GM19025 (cell line): ENCODE data around the gene SLC25A10.

Experiments
- ATAC-seq: cut with Tn5 transposase; IDR thresholded peaks from one replicate; pipeline ENCODE4 v1.9.1; 2021; ENCODE audit warnings: mild to moderate bottlenecking, low read depth, moderate library complexity; ENCODE audit not compliant: unreplicated experiment

Gene SLC25A10

DNA sequence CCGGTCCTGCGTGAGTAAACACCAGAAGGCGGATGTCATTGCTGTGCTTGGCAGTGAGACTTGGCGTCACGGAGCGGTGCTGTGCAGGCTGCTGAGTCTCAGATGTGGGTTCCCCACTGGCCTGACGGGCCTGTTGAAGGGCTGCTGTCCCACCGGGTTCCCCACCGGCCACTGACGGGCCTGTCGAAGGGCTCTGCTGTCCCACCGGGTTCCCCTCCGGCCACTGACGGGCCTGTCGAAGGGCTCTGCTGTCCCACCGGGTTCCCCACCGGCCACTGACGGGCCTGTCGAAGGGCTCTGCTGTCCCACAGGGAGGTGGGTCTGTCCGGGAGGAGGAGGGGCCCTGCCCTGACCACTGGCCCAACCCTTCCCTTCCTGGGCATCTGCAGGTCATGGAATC, 25.5 kb upstream of the SLC25A10 start:
- ATAC-seq = no peak

- ATAC-seq = no peak
These were observed 24.1 kb upstream of the SLC25A10 start for GRCh38 chr17:81687770-81688541.

- ATAC-seq = no peak
These were observed 23.5 kb upstream of the SLC25A10 start for GRCh38 chr17:81688616-81689015.

- no peak for ATAC-seq
These were observed 22.0 kb upstream of the SLC25A10 start for GRCh38 chr17:81690066-81690465.

GRCh38 chr17:81690549-81690948, 21.5 kb upstream of the SLC25A10 start:
- ATAC-seq = no peak

DNA sequence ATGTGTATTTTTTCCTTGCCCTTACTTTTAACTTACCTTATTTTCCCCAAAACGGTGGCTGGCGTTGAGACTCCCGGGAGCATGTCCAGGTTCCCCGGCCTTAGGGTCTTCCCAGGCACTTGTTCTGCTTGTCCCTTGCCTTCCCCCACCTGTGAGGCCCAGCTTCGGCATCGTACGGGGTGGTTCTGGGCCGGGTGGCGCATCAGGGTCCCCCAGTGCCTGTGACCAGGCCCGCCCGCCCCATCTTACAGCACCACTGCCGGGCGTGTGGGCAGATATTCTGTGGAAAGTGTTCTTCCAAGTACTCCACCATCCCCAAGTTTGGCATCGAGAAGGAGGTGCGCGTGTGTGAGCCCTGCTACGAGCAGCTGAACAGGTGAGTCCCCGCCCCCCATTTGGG, 20.9 kb upstream of the SLC25A10 start:
- ATAC-seq = no peak

DNA sequence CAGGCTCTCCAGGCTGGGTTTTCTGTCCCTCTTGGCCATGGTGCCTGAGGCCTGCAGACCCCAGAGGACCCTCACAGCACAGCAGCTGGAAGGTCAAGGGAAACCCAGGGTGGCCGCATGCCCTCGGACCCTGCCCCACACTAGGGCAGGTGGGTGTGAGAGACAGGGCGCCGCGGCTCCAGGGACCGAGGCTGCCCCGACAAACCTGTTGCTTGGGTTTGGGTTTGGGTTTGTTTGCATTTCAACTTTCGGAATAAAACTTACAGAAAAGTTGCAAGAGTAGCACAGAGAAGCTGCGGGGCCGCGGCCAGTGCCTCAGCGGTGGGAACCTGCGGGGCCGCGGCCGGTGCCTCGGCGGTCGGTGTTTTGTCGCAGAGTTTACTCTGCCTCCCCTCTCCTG, 20.5 kb upstream of the SLC25A10 start:
- ATAC-seq = no peak

DNA sequence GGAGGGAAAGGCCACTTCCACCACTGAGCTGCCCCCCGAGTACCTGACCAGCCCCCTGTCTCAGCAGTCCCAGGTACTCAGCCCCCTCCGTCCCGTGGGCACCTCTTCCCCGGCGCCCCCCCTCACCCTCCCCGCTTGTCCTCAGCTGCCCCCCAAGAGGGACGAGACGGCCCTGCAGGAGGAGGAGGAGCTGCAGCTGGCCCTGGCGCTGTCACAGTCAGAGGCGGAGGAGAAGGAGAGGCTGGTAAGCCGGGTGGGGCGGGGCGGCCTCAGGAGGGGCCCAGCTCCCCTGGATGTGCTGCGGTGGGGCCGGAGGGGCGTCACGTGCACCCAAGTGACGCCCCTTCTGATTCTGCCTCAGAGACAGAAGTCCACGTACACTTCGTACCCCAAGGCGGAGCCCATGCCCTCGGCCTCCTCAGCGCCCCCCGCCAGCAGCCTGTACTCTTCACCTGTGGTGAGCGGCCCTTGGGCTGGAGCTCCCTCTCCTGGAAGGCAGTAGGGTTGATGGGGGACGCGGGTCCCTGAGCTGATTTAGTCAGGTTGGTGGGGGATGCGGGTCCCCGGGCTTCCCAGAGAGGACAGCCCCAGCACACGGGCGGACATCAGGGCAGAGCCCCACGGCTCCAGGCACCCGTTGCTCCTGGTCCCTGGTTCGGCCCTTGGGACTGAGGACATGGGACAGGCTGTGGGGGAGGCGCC, 18.4 kb upstream of the SLC25A10 start:
- no peak for ATAC-seq

DNA sequence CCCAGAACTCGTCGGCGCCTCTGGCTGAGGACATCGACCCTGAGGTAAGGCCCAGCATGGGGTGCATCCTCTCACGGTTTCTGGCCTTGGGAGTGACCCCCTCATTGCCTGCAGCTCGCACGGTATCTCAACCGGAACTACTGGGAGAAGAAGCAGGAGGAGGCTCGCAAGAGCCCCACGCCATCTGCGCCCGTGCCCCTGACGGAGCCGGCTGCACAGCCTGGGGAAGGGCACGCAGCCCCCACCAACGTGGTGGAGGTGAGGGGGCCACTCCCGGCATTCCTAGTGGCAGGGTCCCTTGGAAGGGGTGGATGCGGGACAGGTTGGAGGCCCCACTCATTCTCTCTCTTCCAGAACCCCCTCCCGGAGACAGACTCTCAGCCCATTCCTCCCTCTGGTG, 17.3 kb upstream of the SLC25A10 start:
- no peak for ATAC-seq

- no peak for ATAC-seq
These were observed 16.9 kb upstream of the SLC25A10 start for GRCh38 chr17:81695211-81695610.

DNA sequence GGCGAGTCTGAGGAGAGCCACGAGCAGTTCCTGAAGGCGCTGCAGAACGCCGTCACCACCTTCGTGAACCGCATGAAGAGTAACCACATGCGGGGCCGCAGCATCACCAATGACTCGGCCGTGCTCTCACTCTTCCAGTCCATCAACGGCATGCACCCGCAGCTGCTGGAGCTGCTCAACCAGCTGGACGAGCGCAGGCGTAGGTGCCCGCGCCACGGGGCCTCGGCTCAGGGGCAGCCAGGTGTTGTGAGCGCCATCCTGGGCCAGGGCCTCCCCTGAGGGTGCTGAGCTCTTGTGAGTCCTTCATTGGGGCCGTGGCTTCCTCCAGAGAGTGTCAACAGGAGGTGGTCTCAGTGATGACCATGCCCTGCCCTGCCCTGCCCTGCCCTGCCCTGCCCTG, 16.3 kb upstream of the SLC25A10 start:
- no peak for ATAC-seq

- ATAC-seq = no peak
These were observed 15.7 kb upstream of the SLC25A10 start for GRCh38 chr17:81696218-81696941.

GRCh38 chr17:81697261-81698044, 14.6 kb upstream of the SLC25A10 start:
- ATAC-seq = no peak

DNA sequence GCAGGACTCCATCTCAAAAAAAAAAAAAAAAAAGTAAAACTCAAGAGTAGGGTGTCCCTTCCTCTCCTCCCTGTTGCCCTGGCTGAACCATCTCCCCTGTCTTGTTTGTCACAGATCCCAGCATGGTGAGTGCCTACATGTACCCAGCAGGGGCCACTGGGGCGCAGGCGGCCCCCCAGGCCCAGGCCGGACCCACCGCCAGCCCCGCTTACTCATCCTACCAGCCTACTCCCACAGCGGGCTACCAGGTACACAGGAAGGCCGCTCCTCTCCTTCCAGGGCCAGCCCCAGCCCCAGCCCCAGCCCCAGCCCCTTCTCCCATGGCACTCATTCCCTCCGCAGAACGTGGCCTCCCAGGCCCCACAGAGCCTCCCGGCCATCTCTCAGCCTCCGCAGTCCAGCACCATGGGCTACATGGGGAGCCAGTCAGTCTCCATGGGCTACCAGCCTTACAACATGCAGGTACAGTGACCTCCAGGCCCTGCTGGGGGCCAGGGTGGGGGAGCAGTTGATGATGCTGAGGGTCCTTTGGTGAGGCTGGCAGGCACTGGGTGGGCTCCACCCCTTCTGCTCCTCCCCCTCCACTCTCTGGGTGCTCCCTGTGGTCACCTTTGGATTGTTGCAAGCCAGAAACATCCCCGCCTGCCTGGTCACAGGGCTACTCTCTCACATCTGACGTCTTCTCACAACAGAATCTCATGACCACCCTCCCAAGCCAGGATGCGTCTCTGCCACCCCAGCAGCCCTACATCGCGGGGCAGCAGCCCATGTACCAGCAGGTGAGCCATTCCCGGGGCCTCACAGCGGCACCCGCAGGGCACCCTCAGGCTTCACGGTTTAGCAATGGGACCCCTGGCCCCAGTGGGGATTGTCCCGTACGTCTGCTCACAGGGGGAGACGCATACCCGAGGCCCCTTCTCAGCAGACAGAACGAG, 11.5 kb upstream of the SLC25A10 start:
- ATAC-seq = no peak

DNA sequence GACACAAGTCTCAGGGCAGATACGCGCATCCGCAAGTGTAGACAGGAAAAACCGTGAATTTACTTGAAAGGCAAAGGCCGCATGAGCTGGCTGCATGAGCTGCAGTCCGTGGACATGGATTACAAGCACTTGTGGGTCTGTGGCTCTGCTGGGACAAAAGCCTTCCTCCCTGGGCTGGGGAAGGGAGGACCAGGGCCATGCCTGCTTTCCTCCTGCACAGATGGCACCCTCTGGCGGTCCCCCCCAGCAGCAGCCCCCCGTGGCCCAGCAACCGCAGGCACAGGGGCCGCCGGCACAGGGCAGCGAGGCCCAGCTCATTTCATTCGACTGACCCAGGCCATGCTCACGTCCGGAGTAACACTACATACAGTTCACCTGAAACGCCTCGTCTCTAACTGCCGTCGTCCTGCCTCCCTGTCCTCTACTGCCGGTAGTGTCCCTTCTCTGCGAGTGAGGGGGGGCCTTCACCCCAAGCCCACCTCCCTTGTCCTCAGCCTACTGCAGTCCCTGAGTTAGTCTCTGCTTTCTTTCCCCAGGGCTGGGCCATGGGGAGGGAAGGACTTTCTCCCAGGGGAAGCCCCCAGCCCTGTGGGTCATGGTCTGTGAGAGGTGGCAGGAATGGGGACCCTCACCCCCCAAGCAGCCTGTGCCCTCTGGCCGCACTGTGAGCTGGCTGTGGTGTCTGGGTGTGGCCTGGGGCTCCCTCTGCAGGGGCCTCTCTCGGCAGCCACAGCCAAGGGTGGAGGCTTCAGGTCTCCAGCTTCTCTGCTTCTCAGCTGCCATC, 10.6 kb upstream of the SLC25A10 start:
- ATAC-seq = no peak

- ATAC-seq = peak; percentile 78
These were observed 8.9 kb upstream of the SLC25A10 start, which contains the start of gene MRPL12 for GRCh38 chr17:81702934-81703746. Gene MRPL12, plus strand, starts transcription at chr17:81703367. Its CDS starts 135 bp downstream, at chr17:81703502.

GRCh38 chr17:81703747-81704654, 8.1 kb upstream of the SLC25A10 start:
- ATAC-seq = no peak
